ENCODE data around the gene METRNL.
"Not testable (repeated sequence)": the region's sequence is repeated elsewhere in the genome, so short reads cannot be mapped to it uniquely, and the experiment has no call there.

DNA sequence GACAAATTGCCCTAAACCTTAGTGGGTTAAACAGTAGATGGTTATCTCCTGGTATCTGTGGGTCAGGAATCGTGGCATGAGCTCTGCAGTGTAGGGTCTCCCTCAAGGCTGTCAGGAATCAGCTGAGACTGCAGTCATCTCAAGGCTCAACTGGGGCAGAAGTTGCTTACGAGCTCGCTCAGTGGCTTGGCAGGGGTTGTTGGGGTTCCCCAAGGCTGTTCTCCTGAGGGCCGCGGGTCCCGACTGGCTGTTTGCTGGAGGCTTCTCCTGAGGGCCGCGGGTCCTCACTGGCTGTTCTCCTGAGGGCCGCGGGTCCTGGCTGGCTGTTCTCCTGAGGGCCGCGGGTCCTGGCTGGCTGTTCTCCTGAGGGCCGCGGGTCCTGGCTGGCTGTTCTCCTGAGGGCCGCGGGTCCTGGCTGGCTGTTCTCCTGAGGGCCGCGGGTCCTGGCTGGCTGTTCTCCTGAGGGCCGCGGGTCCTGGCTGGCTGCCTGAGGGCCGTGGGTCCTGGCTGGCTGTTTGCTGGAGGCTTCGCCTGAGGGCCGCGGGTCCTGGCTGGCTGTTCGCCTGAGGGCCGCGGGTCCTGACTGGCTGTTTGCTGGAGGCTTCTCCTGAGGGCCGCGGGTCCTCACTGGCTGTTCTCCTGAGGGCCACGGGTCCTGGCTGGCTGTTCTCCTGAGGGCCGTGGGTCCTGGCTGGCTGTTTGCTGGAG lies 60.3 kb downstream of the METRNL start:
- TF ChIP-seq, protein P1, sequence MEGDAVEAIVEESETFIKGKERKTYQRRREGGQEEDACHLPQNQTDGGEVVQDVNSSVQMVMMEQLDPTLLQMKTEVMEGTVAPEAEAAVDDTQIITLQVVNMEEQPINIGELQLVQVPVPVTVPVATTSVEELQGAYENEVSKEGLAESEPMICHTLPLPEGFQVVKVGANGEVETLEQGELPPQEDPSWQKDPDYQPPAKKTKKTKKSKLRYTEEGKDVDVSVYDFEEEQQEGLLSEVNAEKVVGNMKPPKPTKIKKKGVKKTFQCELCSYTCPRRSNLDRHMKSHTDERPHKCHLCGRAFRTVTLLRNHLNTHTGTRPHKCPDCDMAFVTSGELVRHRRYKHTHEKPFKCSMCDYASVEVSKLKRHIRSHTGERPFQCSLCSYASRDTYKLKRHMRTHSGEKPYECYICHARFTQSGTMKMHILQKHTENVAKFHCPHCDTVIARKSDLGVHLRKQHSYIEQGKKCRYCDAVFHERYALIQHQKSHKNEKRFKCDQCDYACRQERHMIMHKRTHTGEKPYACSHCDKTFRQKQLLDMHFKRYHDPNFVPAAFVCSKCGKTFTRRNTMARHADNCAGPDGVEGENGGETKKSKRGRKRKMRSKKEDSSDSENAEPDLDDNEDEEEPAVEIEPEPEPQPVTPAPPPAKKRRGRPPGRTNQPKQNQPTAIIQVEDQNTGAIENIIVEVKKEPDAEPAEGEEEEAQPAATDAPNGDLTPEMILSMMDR (IDR thresholded peaks at IDR 0.05; ENCODE audit: insufficient read depth, low read length, poor library complexity, severe bottlenecking), result not testable (repeated sequence)
- not testable (repeated sequence) for TF ChIP-seq EZH2phosphoT487 (conservative IDR thresholded peaks at IDR 0.05; ENCODE audit: low read length)

All from SU-DHL-6 (cell line).